RWPE1 (cell line): ENCODE data around the gene IFITM1.

Source experiments
- CTCF ChIA-PET: fragments of 350-600 bp; sonication (Branson Sonifier 250); formaldehyde crosslinking; extraction: SDS; loops from one replicate; lab custom pipeline; 2021; lab: Yijun Ruan, JAX
- POLR2A ChIA-PET: fragments of 400-600 bp; formaldehyde crosslinking; extraction: SDS; loops from one replicate; lab custom pipeline; 2020; ENCODE audit warnings: antibody characterized with exemption; ENCODE audit not compliant: low non-redundant PET; lab: Yijun Ruan, JAX
- DNase-seq: peaks from one replicate; pipeline ENCODE4 v3.0.0; 2012; ENCODE audit warnings: low spot score
- H3K27ac ChIP-seq: fragments of 450-650 bp; 2 replicates; pipeline ENCODE4 v1.5.1; 2017
- TF ChIP-seq, protein P1 (sequence below): fragments of 450-650 bp; conservative IDR thresholded peaks from 2 replicates; pipeline ENCODE4 v1.5.1; 2017; ENCODE audit warnings: low read depth, mild to moderate bottlenecking

IFITM1 gene

DNA sequence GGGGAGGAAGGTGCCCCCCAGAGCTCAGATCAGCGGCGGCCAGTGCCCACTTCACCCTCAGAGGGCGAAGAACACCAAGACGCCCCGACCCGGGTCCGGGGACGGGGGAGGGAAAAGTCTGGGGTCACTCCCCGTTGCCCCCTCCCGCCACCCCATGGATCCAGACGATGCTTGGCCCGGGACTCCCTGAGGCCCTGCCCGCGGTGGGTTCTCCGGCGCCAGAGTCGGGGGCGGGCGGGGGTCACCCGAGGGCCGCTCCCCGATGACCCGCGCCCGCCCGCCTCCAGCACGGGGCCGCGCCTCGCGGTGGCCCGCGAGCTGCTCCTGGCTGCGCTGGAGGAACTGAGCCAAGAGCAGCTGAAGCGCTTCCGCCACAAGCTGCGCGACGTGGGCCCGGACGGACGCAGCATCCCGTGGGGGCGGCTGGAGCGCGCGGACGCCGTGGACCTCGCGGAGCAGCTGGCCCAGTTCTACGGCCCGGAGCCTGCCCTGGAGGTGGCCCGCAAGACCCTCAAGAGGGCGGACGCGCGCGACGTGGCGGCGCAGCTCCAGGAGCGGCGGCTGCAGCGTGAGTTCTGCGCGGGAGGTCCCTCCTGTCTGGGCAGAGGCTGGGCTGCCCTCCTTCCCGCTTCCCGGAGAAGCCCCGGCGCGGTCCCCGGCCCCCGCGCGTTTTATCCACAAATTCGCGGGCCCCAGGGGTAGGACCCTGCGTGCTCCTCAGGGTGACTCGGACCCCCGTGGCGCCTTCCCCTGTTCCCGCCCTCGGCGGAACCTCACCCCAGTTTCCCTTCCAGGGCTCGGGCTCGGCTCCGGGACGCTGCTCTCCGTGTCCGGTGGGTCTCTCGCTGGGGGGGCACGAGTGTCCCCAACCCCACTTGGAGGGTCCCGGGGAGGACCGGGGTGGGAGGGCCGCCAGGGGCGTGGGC lies 34.5 kb upstream of the IFITM1 start:
- ChIA-PET POLR2A (no interaction called here), CTCF (interaction anchor here (0.5 to 0.7 kb wide), 2 partner anchors 14 to 21 kb away, joined by 3 to 5 read pairs; no protein-coding TSS in a partner anchor)
- no peak overlapping the region for H3K27ac ChIP-seq
- TF ChIP-seq, protein P1, sequence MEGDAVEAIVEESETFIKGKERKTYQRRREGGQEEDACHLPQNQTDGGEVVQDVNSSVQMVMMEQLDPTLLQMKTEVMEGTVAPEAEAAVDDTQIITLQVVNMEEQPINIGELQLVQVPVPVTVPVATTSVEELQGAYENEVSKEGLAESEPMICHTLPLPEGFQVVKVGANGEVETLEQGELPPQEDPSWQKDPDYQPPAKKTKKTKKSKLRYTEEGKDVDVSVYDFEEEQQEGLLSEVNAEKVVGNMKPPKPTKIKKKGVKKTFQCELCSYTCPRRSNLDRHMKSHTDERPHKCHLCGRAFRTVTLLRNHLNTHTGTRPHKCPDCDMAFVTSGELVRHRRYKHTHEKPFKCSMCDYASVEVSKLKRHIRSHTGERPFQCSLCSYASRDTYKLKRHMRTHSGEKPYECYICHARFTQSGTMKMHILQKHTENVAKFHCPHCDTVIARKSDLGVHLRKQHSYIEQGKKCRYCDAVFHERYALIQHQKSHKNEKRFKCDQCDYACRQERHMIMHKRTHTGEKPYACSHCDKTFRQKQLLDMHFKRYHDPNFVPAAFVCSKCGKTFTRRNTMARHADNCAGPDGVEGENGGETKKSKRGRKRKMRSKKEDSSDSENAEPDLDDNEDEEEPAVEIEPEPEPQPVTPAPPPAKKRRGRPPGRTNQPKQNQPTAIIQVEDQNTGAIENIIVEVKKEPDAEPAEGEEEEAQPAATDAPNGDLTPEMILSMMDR: no peak
- no peak for DNase-seq

DNA sequence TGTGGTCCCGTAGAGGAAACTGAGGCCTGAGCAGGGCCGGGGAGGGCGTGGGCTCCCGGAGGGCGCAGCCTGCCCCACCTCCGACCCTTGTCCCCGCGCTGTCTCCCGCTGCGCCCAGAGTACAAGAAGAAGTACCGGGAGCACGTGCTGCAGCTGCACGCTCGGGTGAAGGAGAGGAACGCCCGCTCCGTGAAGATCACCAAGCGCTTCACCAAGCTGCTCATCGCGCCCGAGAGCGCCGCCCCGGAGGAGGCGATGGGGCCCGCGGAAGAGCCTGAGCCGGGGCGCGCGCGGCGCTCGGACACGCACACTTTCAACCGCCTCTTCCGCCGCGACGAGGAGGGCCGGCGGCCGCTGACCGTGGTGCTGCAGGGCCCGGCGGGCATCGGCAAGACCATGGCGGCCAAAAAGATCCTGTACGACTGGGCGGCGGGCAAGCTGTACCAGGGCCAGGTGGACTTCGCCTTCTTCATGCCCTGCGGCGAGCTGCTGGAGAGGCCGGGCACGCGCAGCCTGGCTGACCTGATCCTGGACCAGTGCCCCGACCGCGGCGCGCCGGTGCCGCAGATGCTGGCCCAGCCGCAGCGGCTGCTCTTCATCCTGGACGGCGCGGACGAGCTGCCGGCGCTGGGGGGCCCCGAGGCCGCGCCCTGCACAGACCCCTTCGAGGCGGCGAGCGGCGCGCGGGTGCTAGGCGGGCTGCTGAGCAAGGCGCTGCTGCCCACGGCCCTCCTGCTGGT lies 33.7 kb upstream of the IFITM1 start:
- POLR2A ChIA-PET: interaction anchor here (0.7 kb wide), 1 partner anchor 82 kb away, joined by 8 read pairs; no protein-coding TSS in a partner anchor
- no peak overlapping the region for H3K27ac ChIP-seq
- CTCF ChIA-PET: interaction anchor here (0.5 to 0.8 kb wide), 2 partner anchors 13 to 15 kb away, joined by 3 to 5 read pairs; no protein-coding TSS in a partner anchor
- TF ChIP-seq, protein P1: no peak
- no peak for DNase-seq

DNA sequence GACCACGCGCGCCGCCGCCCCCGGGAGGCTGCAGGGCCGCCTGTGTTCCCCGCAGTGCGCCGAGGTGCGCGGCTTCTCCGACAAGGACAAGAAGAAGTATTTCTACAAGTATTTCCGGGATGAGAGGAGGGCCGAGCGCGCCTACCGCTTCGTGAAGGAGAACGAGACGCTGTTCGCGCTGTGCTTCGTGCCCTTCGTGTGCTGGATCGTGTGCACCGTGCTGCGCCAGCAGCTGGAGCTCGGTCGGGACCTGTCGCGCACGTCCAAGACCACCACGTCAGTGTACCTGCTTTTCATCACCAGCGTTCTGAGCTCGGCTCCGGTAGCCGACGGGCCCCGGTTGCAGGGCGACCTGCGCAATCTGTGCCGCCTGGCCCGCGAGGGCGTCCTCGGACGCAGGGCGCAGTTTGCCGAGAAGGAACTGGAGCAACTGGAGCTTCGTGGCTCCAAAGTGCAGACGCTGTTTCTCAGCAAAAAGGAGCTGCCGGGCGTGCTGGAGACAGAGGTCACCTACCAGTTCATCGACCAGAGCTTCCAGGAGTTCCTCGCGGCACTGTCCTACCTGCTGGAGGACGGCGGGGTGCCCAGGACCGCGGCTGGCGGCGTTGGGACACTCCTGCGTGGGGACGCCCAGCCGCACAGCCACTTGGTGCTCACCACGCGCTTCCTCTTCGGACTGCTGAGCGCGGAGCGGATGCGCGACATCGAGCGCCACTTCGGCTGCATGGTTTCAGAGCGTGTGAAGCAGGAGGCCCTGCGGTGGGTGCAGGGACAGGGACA lies 32.9 kb upstream of the IFITM1 start:
- ChIA-PET CTCF (interaction anchor here (0.8 kb wide), 1 partner anchor 13 kb away, joined by 3 read pairs; no protein-coding TSS in a partner anchor), POLR2A (interaction anchor here (0.7 kb wide), 1 partner anchor 82 kb away, joined by 8 read pairs; no protein-coding TSS in a partner anchor)
- TF ChIP-seq, protein P1: no peak
- no peak for DNase-seq
- no peak overlapping the region for H3K27ac ChIP-seq

DNA sequence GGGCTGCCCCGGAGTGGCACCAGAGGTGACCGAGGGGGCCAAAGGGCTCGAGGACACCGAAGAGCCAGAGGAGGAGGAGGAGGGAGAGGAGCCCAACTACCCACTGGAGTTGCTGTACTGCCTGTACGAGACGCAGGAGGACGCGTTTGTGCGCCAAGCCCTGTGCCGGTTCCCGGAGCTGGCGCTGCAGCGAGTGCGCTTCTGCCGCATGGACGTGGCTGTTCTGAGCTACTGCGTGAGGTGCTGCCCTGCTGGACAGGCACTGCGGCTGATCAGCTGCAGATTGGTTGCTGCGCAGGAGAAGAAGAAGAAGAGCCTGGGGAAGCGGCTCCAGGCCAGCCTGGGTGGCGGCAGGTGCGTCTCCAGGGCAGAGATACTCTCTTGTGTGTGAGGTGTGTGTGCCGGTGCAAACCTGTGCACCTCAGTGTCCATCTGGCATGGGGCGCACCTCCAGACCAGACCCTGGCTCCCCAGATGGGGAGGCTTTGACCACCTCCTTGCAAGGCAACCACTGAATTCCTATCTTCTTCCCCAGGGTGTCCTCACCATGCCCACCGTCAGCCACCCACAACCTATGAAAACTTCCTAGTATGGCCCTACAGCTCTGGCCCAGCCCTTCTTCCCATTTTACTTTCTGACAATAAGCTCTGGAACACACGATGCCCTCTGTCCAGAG lies 32.2 kb upstream of the IFITM1 start:
- no peak overlapping the region for H3K27ac ChIP-seq
- CTCF ChIA-PET: interaction anchor here (0.6 to 1.2 kb wide), 2 partner anchors 19 to 58 kb away, joined by 3 to 4 read pairs; no protein-coding TSS in a partner anchor
- TF ChIP-seq, protein P1: no peak
- no peak for DNase-seq
- POLR2A ChIA-PET: no interaction called here

DNA sequence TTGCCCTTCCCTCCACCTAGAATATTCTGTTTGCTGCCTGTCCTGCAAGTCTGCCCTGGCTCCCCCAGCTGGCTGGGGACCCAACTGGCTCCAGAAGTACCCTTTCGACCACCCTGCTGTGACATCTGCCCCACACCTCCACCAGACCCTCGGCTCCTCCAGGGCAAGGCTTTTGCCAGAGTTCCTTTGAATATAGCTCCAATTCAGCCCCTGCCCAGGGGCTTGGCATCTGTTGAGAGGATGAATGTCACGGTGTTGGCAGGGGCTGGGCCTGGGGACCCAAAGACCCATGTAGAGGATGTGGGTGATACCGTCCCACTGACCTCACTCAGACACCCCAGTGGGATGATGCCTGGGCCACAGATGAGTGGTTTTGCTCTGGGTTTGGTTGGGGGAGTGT lies 31.7 kb upstream of the IFITM1 start:
- DNase-seq: no peak
- ChIA-PET CTCF (interaction anchor here (0.6 to 1.2 kb wide), 2 partner anchors 19 to 58 kb away, joined by 3 to 4 read pairs; no protein-coding TSS in a partner anchor), POLR2A (no interaction called here)
- TF ChIP-seq, protein P1: no peak
- H3K27ac ChIP-seq: no peak overlapping the region
